Stimulated activated CD4-positive, alpha-beta T cell treated with anti-CD3 and anti-CD28 coated beads, Interleukin-12 subunit alpha, Interleukin-12 subunit beta, amount 100 ng/mL, for 24 hours (primary cell): ENCODE measurements around the gene EPAS1.

Experiments
- DNase-seq, 2 experiments: peaks; one replicate each; pipeline ENCODE4 v3.0.0-alpha.2; 2020; ENCODE audit warnings: low read depth in 2 of 2

The EPAS1 gene

GRCh38 chr2:46296840-46297545 is at the start of gene EPAS1:
Gene EPAS1 (plus strand): TSS chr2:46297407. CDS start chr2:46297912, 505 bp downstream.
- DNase-seq: peak; percentile 33 to 74

GRCh38 chr2:46248171-46248570 is 49.0 kb upstream of the EPAS1 start:
- DNase-seq: no peak

GRCh38 chr2:46249654-46250053 is 47.6 kb upstream of the EPAS1 start:
- DNase-seq: no peak

- DNase-seq: no peak
Observed at GRCh38 chr2:46252891-46253659, 44.1 kb upstream of the EPAS1 start.

- no peak for DNase-seq
Observed at GRCh38 chr2:46254474-46254873, 42.7 kb upstream of the EPAS1 start.

GRCh38 chr2:46256563-46257142 is 40.6 kb upstream of the EPAS1 start:
- DNase-seq: no peak

GRCh38 chr2:46257476-46257875 is 39.7 kb upstream of the EPAS1 start:
- no peak for DNase-seq

GRCh38 chr2:46257980-46258379 is 39.2 kb upstream of the EPAS1 start:
- DNase-seq: no peak

GRCh38 chr2:46258937-46259776 is 38.0 kb upstream of the EPAS1 start:
- no peak for DNase-seq

- no peak for DNase-seq
Observed at GRCh38 chr2:46259777-46260168, 37.4 kb upstream of the EPAS1 start.

GRCh38 chr2:46260305-46260704 is 36.9 kb upstream of the EPAS1 start:
- DNase-seq: no peak

GRCh38 chr2:46262248-46262938 is 34.8 kb upstream of the EPAS1 start:
- DNase-seq: no peak

- DNase-seq: no peak
Observed at GRCh38 chr2:46263347-46263746, 33.9 kb upstream of the EPAS1 start.

- DNase-seq: no peak
Observed at GRCh38 chr2:46264447-46264846, 32.8 kb upstream of the EPAS1 start.

GRCh38 chr2:46266134-46266533 is 31.1 kb upstream of the EPAS1 start:
- no peak for DNase-seq

- no peak for DNase-seq
Observed at GRCh38 chr2:46267616-46268015, 29.6 kb upstream of the EPAS1 start.

- no peak for DNase-seq
Observed at GRCh38 chr2:46268196-46268595, 29.0 kb upstream of the EPAS1 start.

GRCh38 chr2:46269001-46269400 is 28.2 kb upstream of the EPAS1 start:
- DNase-seq: no peak

GRCh38 chr2:46269544-46270273 is 27.5 kb upstream of the EPAS1 start:
- DNase-seq: no peak

GRCh38 chr2:46270384-46270783 is 26.8 kb upstream of the EPAS1 start:
- no peak for DNase-seq
